GM21619 (cell line): ENCODE results near the gene EIF4E3.

ENCODE experiments used
- ATAC-seq: cut with Tn5 transposase; IDR thresholded peaks from one replicate; pipeline ENCODE4 v1.9.1; 2021; ENCODE audit not compliant: unreplicated experiment

EIF4E3 gene

DNA sequence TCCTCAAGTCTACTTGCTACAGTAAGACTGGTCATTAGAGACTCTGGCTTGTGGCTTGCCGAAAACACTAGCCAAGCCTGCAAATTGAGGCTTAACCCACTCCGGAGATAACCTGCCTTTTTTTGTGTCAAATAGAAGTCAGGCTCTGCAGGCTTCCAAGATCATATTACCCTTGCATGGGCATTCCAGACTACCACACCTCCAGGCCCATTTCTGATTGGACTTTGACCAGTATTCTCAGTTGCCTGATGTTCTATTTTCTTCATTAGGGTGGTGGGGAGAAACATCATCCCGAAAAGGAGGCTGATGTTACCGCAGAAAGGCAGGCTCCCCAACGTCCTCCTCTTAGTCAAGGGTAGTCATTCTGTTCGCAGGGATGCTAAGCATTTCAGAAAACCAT, 73.6 kb downstream of the EIF4E3 start:
- no peak for ATAC-seq

DNA sequence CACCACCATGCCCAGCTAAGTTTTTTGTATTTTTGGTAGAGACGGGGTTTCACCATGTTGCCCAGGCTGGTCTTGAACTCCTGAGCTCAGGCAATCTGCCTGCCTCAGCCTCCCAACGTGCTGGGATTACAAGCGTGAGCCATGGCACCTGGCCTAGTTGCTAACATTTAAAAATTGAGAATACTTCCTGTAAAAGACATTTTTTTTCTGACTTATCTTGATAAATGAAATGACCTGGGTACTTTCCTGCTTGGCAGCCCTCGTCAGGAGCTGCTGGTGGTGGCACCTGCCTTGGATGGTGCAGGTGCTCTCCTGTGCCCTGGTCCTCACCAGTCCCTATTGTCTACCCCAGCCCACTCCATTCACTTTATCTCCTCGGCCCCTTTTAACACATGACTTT, 74.8 kb downstream of the EIF4E3 start:
- ATAC-seq: no peak

DNA sequence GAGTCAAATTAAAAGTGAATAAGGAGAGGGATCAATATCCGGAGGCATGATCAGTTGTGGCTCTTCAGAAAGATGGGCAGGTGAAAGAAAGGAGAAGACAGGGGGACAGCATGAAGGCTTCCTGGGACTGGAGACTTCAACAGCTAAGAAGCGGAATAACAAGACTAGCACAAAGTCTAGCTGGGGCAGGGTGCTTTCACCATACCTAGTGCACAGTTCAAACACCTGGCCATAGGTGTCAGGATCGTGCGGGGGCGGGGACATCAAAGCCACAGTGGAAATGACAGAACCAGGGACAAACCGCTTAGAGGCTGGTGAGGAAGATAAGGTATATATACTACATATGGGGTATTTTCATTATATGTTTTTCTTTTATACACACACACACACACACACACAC, 75.4 kb downstream of the EIF4E3 start:
- no peak for ATAC-seq

DNA sequence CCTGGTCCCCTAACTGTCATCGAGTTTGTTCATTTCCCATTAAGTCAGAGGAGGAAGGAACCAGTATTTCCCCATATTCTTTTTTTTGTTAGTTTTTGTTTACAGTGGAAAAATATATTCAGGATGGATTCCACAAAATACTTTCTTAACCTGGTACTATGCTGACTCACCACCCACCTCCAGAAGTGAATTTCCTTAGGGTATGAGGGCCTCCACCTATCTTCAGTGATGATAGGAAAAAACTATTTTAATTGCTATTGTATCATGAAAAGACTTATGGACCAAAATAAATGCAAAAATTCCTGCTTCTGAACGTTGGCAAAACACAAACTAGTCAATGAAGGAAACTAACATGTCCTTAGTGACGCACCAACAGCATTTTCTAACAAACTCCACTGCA, 77.5 kb downstream of the EIF4E3 start:
- ATAC-seq: no peak

DNA sequence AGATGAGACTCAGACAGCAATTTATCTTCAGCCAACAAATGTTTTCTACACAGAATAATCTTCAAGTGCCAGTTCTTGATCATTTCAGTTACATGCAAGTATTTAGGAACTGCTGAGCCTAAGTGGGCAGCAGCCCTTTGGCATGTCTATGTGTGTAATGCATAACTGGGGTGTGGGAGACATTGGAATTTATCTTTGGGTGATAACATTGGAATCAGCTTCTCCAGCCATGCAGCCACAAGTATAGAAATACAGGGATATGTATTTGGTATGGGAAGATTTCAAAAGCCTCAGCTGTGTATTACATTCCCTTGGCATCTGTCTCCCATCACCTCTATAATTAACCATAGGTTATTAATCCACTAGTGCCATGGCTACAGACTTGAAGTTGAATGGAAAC, 78.2 kb downstream of the EIF4E3 start:
- no peak for ATAC-seq

DNA sequence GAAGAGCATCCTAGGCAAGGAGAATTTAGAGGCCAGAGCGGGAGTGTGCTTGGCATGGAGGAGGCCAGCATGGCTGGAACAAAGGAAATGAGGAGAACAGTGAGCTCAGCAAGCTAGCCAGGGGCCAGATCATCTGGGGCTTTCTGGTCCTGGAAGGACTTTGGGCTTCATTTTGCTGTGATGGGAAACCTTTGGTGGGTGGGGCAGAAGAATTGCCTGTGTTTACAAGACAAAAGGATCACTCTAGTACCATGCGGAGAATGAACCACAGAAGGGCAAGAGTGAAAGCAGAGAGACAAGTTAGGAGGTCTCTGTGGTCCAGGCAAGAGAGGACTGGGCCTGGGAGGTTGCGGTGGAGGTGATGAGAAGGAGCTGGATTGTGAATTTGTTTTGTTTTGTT, 80.1 kb downstream of the EIF4E3 start:
- ATAC-seq: no peak

DNA sequence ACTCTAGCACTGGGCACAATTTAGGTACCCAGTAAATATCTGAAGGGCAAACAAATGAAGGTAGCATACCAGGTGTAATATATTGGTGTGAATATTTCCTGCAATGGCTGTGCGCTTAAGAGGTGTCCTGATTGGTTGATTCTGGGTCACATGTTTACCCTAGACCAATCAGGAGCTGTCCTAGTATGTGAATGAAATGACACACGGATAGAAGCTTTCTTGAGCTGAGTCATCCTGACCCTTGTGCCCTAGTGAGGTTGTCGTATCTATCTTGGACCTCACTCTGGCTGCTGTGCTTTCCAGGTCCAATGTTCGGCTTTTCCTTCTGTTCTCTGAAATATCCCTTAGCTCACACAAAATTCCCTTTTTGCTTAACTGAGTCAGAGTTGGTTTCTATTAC, 83.5 kb downstream of the EIF4E3 start:
- ATAC-seq: no peak

DNA sequence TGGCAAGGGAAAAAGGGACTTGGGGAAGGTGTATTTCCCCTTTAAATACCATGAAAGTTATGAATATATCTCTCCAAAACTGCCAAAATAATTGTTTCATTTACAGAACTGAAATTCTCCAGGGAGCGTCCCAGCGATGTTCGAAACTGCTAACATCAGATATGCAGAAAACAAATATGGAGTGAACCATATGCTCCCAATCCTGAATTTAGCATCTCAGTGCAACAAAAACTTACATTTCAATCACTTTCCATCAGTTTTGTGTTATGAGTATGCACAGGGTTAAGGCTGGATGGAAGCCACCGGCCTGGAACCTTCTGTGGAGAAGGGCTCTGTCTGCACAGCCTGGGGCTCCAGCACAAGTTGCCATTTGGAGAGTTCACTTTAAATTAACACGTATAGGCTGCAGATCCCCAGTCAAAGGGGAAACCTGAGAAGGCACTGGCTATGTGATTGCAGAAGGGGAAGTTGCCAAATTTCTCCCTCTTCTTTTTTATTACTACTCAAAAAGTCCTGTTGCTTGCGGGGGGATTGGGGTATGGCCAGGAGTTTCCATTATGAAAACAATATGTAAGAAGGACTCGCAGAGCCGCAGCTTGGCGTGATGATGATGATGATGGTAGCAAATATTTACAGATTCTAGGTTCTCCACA, 84.7 kb downstream of the EIF4E3 start:
- no peak for ATAC-seq

DNA sequence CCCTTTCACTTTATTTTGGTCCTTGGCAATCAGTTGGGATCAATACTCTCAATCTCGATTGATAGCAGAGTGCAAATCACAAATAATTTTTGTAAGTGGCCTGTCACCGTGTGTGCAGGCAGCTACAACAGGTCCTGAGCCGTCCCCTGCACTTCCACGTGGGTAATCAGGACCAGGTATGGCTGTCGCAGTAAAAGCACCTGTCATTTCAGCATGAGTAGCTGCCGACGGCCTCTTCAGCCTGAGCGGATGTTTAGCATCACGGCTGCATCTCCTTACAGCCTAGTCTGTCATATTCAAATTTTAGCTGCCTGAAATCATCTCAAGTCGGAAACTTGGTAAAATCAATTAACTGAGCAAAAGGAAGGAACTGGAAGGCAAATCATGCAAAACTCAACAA, 88.7 kb downstream of the EIF4E3 start:
- ATAC-seq: no peak

DNA sequence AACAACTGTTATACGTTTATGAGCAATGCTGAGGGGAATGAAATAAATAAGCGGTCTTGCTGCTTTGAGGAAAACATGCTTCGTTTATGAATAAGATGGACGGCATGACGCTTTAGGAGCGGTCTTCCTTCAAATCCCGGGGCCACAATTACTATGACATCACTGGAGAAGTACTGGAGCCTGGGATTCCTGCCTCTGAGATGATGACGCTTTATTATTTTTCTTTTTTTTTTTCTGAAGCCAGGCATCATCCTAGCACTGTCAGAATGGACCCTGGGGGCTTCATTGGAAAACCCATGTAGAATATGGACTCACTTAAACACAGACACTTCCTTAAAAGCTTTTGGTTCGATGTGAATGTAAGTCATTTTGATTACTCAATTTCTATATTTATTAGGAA, 89.2 kb downstream of the EIF4E3 start:
- ATAC-seq: no peak

DNA sequence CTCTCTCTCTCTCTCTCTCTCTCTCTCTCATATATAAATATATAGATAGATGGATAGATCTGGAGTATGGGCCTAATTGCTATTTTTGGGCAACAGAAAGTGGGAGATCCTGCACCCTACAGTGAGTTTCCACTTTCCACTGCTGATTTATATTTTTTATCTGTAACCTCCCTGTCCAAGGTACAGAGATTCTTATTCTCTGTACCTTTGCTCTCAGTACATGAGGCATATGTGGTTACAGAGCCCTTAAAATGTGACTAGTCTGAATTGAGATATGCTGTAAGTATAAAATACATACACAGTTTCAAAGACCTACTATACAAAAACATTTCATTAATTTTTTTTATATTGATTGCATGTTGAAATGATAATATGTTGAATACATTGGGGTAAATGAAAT, 90.5 kb downstream of the EIF4E3 start:
- ATAC-seq: no peak

DNA sequence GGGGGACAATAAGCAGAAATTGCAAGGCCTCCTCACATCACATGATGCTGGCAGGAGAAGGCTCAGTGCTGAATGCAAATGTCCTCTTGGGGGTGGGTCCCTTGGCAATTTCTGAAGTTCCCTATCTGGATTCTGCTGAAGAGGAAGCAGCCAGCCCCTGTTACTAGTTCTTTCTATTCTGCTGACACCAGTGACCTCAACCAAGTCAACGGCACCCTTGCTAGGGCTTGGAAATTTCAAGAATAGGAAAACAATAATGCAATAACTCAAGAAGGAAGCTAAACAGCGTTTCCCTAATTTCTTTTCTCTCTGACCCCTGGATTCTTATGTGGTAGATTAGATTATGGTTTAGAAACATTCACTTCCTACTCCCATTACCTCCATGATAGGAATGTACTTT, 95.5 kb downstream of the EIF4E3 start:
- ATAC-seq: no peak

DNA sequence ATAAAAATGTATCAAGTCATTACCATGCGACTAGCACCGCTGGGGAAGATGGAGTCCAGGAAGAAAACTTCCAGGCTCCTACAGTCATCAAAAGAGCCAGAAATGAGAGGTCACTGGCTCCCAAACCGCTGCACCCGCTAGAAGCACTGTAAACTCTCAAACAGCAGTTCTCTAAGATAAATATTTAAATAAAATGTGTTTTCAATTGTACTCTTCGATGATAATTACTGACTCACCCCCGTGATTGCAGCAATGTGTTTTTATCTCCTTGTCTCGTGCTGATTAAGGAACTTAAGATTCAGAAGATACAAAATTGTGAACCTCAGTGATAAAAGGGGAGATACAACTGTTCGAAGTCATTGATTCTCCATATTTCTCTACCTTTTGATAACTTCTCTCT, 95.9 kb downstream of the EIF4E3 start:
- no peak for ATAC-seq

DNA sequence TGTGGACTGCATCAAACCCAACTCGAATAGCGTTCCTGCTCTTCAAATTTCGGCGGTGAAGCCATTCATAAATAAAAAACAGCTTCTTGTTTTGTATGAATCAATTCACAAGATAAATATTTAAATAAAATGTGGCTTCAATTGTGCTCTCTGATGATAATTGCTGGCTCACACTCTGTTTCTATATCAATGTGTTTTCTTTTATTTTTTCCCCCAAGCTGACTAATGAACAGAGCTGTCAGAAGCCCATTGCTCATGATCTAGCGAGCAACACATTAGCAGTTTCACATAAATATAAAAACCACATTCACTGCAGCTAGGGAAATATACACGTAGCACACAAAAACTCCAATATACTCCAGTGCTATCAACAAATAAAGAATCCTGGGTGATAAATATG, 96.7 kb downstream of the EIF4E3 start:
- ATAC-seq: no peak

DNA sequence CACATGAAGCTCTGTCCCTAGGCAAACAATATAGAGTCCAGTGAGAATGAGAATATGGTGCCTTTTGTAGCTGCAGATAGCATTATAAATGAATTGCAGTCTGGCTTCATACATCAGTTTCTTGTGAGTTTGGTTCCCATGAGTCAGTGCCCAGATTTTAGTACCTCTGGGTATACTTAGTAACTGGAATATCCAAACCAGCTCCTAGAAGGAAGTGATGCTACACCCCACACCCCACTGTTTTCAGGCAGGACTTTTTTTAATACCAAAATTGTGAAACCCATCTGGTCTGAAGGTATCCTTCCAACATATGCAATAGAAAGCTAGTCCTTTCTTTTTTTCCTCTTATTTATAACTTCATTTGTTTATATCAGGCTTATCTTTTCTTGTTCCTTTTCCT, 99.5 kb downstream of the EIF4E3 start:
- ATAC-seq: no peak
